WTC11 (cell line): Measurements from ENCODE around the gene ESPN.

Experiments
- FOXJ3 ChIP-seq: sonication (generic); formaldehyde crosslinking; IDR thresholded peaks from 2 replicates; pipeline ENCODE4 v1.9.0; 2021; ENCODE audit warnings: missing genetic modification reagents, mild to moderate bottlenecking, borderline replicate concordance
- MXD4 ChIP-seq: fragments of 250-450 bp; sonication (Bioruptor Pico); IDR thresholded peaks from 2 replicates; pipeline ENCODE4 v1.8.0; 2021; ENCODE audit warnings: mild to moderate bottlenecking, moderate library complexity, borderline replicate concordance
- NFYB ChIP-seq: sonication (generic); formaldehyde crosslinking; conservative IDR thresholded peaks from 2 replicates; pipeline ENCODE4 v1.8.0; 2022; ENCODE audit warnings: low read depth, missing genetic modification reagents
- OVOL2 ChIP-seq: fragments of 250-450 bp; sonication (Bioruptor Pico); IDR thresholded peaks from 2 replicates; pipeline ENCODE4 v1.9.0; 2021; ENCODE audit warnings: mild to moderate bottlenecking, borderline replicate concordance
- SP1 ChIP-seq: sonication (generic); formaldehyde crosslinking; conservative IDR thresholded peaks from 2 replicates; pipeline ENCODE4 v1.8.1; 2022; ENCODE audit warnings: missing genetic modification reagents
- ZBTB21 ChIP-seq: sonication (generic); formaldehyde crosslinking; IDR thresholded peaks from 2 replicates; pipeline ENCODE4 v1.8.1; 2023; ENCODE audit warnings: mild to moderate bottlenecking, missing genetic modification reagents, borderline replicate concordance
- TF ChIP-seq, protein P1 (sequence below): sonication (generic); formaldehyde crosslinking; conservative IDR thresholded peaks from 2 replicates; pipeline ENCODE4 v1.8.1; 2022; ENCODE audit warnings: mild to moderate bottlenecking, missing genetic modification reagents
- TF ChIP-seq, protein P2 (sequence below): fragments of 200-600 bp; IDR thresholded peaks from 2 replicates; pipeline ENCODE4 v1.8.0; 2022; ENCODE audit warnings: antibody characterized with exemption
- TF ChIP-seq, protein P3 (sequence below): sonication (generic); formaldehyde crosslinking; IDR thresholded peaks from 2 replicates; pipeline ENCODE4 v1.8.1; 2022; ENCODE audit warnings: missing genetic modification reagents, borderline replicate concordance
- TF ChIP-seq, protein P4 (sequence below): sonication (generic); formaldehyde crosslinking; IDR thresholded peaks from 2 replicates; pipeline ENCODE4 v1.8.1; 2023; ENCODE audit warnings: mild to moderate bottlenecking, missing genetic modification reagents
- TF ChIP-seq, protein P5 (sequence below): sonication (generic); formaldehyde crosslinking; IDR thresholded peaks from 2 replicates; pipeline ENCODE4 v1.8.0; 2022; ENCODE audit warnings: mild to moderate bottlenecking, missing genetic modification reagents
- TF ChIP-seq, protein P6 (sequence below): sonication (generic); formaldehyde crosslinking; IDR thresholded peaks from 2 replicates; pipeline ENCODE4 v1.8.1; 2022; ENCODE audit warnings: low read depth, missing genetic modification reagents, borderline replicate concordance
- TF ChIP-seq, protein P7 (sequence below): sonication (generic); formaldehyde crosslinking; IDR thresholded peaks from 2 replicates; pipeline ENCODE4 v1.8.1; 2022; ENCODE audit warnings: mild to moderate bottlenecking, moderate library complexity, missing genetic modification reagents

DNA sequence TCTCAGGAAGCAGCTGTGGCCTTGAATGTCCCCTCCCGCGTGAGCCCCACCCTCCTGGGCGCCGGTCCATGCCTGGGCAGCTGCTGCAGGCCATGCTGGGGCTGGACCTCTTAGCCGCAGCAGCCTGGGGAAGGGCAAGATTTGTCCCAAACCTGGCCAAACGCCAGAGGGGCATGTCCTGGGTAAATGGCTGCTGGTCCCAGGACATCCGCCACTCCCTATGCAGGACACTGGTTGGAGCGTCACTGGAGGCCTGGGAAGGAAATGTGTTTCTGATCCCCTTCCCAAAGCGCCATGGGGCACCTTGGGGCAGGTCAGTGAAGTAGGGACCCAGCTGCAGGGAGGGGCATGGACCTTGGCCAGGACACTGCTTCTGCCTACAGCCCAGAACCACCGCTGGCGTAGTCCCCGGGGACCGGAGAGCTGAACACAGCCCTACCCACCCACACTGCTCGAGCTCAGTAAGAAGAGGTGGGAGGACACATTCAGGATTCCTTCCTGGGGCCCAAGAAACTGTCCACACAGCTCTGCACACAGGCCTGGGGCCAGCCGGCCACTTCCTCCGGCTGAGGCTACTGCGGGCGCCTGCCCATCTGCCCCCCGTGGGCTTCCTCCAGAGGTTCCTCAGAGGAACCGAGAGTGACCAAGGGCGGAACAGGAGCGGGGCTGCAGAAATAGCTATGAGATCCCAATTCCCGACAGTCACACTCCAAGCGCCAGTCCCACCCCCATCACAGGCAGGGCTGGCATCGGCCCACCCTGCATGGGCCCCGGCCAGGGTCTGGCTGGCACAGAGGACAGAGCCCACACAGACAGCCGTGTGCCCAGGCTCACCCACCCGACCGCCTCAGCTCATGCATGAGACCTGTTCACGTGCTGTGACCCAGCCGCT is 77.7 kb downstream of the ESPN start:
- TF ChIP-seq, protein P1, sequence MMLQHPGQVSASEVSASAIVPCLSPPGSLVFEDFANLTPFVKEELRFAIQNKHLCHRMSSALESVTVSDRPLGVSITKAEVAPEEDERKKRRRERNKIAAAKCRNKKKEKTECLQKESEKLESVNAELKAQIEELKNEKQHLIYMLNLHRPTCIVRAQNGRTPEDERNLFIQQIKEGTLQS (CRISPR knock-in tag) = no peak
- TF ChIP-seq, protein P2, sequence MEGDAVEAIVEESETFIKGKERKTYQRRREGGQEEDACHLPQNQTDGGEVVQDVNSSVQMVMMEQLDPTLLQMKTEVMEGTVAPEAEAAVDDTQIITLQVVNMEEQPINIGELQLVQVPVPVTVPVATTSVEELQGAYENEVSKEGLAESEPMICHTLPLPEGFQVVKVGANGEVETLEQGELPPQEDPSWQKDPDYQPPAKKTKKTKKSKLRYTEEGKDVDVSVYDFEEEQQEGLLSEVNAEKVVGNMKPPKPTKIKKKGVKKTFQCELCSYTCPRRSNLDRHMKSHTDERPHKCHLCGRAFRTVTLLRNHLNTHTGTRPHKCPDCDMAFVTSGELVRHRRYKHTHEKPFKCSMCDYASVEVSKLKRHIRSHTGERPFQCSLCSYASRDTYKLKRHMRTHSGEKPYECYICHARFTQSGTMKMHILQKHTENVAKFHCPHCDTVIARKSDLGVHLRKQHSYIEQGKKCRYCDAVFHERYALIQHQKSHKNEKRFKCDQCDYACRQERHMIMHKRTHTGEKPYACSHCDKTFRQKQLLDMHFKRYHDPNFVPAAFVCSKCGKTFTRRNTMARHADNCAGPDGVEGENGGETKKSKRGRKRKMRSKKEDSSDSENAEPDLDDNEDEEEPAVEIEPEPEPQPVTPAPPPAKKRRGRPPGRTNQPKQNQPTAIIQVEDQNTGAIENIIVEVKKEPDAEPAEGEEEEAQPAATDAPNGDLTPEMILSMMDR = no peak
- TF ChIP-seq SP1 (CRISPR knock-in tag) (no peak), NFYB (no peak), ZBTB21 (CRISPR knock-in tag) (no peak), FOXJ3 (CRISPR knock-in tag) (no peak), OVOL2 (no peak), MXD4 (CRISPR knock-in tag) (no peak)
- TF ChIP-seq, protein P3, sequence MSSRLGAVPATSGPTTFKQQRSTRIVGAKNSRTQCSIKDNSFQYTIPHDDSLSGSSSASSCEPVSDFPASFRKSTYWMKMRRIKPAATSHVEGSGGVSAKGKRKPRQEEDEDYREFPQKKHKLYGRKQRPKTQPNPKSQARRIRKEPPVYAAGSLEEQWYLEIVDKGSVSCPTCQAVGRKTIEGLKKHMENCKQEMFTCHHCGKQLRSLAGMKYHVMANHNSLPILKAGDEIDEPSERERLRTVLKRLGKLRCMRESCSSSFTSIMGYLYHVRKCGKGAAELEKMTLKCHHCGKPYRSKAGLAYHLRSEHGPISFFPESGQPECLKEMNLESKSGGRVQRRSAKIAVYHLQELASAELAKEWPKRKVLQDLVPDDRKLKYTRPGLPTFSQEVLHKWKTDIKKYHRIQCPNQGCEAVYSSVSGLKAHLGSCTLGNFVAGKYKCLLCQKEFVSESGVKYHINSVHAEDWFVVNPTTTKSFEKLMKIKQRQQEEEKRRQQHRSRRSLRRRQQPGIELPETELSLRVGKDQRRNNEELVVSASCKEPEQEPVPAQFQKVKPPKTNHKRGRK (CRISPR knock-in tag) = no peak
- TF ChIP-seq, protein P4, sequence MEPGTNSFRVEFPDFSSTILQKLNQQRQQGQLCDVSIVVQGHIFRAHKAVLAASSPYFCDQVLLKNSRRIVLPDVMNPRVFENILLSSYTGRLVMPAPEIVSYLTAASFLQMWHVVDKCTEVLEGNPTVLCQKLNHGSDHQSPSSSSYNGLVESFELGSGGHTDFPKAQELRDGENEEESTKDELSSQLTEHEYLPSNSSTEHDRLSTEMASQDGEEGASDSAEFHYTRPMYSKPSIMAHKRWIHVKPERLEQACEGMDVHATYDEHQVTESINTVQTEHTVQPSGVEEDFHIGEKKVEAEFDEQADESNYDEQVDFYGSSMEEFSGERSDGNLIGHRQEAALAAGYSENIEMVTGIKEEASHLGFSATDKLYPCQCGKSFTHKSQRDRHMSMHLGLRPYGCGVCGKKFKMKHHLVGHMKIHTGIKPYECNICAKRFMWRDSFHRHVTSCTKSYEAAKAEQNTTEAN (CRISPR knock-in tag) = no peak
- TF ChIP-seq, protein P5, sequence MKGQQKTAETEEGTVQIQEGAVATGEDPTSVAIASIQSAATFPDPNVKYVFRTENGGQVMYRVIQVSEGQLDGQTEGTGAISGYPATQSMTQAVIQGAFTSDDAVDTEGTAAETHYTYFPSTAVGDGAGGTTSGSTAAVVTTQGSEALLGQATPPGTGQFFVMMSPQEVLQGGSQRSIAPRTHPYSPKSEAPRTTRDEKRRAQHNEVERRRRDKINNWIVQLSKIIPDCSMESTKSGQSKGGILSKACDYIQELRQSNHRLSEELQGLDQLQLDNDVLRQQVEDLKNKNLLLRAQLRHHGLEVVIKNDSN (CRISPR knock-in tag) = no peak
- TF ChIP-seq, protein P6, sequence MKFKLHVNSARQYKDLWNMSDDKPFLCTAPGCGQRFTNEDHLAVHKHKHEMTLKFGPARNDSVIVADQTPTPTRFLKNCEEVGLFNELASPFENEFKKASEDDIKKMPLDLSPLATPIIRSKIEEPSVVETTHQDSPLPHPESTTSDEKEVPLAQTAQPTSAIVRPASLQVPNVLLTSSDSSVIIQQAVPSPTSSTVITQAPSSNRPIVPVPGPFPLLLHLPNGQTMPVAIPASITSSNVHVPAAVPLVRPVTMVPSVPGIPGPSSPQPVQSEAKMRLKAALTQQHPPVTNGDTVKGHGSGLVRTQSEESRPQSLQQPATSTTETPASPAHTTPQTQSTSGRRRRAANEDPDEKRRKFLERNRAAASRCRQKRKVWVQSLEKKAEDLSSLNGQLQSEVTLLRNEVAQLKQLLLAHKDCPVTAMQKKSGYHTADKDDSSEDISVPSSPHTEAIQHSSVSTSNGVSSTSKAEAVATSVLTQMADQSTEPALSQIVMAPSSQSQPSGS (CRISPR knock-in tag) = no peak
- TF ChIP-seq, protein P7, sequence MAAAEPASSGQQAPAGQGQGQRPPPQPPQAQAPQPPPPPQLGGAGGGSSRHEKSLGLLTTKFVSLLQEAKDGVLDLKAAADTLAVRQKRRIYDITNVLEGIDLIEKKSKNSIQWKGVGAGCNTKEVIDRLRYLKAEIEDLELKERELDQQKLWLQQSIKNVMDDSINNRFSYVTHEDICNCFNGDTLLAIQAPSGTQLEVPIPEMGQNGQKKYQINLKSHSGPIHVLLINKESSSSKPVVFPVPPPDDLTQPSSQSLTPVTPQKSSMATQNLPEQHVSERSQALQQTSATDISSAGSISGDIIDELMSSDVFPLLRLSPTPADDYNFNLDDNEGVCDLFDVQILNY = no peak
